Superior temporal gyrus (tissue), 1 donor: ENCODE results near the gene STK39.

Source experiments
- DNase-seq: peaks from one replicate; pipeline ENCODE4 v3.0.0-alpha.2; 2016; ENCODE audit errors: extremely low spot score

Gene STK39

DNA sequence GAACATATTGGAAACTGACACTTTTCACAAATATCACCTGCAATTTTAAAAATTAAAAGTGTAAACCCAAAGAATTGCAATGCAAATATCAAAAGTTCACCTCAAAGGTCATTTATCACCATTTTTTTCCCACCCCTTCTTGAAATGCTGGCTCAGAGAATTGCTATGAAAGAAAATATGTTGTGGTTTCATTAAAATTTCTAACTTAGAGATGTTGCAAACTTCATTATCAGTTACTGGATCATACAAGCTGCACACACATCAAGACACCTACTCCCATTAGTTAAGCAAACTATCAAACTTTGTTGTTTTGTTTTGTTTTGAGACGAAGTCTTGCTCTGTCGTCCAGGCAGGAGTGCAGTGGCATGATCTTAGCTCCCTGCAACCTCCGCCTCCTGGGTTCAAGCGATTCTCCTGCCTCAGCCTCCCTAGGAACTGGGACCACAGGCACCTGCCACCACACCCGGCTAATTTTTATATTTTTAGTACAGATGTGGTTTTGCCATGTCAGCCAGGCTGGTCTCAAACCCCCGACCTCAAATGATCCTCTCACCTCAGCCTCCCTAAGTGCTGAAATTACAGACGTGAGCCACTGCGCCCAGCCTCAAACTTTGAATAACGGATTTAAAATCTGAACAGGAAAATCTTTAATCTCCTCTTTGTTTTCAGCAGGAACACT is 37.0 kb downstream of the STK39 start:
- no peak for DNase-seq

DNA sequence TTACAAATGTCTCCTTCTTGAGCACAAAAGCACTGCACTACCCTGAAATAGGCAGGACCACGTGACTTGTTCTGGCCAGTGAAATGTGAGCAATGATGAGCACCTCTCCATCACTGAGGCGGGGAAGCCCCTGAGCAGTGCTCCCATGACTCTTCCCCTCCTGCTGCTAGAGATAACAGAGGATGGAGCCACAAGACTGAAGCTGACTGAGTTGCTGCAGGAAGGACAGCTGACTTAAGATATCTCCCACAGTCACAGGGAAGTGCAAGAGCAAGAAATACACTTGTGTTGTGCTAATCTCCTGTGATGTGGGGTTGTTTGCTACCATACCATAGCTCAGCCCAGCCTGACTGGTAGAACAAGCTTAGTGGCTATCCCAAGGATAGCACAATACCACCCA is 38.7 kb downstream of the STK39 start:
- DNase-seq: no peak

DNA sequence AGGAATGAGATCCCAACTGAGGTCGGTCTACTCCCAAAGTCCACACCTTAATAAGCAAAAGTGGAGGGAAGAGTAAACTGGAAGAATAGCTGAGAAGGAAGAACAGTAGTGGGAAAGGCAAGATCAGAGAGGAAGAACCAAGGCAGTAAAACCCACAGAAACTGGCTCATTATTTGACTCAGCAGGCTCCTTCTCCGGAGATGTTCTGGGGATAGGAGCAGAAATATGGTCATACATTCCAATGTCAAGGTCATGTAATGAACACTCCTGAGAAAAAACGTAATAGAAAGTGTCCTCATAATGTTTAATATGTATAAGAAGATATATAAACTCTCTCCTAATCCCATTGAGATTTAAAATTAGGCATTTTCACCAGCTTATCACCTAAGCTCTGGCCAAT is 39.5 kb downstream of the STK39 start:
- no peak for DNase-seq

DNA sequence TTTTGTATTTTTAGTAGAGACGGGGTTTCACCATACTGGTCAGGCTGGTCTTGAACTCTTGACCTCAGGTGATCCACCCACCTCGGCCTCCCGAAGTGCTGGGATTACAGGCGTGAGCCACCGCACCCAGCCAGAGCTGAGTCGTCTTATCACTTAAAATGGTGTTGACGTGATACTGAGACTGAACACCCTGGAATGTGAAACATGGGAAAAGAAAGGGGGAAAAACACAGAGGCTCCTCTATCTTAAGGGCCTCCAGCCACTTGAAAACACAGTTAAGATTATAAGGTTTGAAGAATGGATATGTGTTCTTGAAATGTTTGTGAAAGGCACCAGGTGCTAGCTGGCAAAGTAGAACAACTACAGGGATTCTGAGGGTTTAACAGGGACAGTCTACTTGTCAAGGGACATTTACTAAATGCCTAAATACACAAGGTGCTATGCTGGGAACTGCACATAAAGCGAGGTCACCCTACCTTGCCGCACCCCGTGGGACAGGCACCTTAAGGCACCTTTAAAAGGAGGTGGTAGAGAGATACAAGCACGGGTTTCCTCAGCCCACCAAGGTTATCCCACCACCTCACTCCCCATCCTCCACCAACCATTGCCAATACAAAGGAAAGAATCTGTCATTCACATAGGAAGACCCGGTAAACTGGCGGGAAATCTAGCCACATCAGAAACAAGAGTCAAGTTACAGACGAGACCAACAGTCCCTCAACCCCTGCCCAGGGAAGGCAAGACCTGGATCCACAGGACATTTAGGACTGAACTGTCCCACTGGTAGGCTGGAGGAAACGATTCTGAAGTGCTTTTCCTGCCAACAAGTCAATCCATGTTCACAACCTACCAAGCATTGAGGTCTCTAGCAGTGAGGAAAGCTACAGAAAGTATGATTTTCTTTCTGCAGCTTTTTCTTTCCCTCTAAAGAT is 43.4 kb downstream of the STK39 start:
- no peak for DNase-seq

DNA sequence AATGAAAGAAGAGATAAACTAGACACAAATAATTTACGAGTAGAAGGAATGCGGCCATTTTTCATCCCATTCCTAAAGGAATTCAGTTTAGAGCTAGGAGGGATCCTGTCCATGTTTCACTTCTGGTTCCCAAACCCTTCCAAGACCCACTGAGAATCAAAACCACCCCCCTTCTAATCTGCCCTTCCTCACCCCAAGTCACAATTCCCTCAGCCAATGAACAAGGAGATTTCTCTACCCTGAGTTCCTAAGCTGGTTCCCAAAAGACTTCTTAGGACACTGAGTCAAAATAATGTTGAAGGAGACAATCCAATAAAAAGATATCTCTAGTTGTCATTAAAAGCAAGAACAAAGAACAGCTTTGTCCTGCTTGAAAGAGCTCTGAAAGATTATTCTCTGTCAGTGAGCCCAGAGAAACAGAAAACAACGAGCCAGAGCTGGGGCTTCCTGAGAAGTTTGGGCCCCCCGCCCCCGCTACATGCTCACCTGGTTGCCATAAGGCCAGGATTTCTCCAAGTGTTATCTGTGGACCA is 45.7 kb downstream of the STK39 start:
- DNase-seq: no peak

DNA sequence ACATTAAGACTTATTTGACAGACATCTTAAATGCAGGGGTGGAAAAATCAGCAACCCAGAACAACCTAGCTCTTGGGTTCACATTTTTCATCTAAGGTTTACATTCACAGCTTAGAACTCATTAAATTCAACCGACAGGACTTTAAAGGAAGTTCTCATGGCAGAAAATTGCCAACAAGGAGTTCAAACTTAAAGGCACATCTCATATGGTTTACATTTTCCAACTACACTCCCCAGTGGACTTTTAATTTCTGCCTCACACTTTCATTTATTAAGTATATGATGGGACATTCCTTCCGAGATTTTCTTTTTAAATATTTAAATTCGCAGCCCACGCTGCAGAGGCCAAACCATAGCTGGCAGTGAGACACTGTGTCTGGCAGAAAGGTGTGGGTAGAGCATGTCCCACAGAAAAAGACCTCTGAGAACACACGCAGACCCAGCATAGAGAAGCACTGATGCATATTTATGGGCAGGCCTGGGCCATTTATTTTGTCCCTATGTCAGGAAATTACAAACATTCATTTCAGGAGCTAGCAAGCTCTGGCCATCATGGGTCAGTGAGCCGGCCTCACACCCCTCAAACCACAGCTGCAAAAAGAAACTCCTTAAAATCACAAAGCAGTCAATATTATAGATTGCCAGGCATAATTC is 46.3 kb downstream of the STK39 start:
- DNase-seq: no peak

DNA sequence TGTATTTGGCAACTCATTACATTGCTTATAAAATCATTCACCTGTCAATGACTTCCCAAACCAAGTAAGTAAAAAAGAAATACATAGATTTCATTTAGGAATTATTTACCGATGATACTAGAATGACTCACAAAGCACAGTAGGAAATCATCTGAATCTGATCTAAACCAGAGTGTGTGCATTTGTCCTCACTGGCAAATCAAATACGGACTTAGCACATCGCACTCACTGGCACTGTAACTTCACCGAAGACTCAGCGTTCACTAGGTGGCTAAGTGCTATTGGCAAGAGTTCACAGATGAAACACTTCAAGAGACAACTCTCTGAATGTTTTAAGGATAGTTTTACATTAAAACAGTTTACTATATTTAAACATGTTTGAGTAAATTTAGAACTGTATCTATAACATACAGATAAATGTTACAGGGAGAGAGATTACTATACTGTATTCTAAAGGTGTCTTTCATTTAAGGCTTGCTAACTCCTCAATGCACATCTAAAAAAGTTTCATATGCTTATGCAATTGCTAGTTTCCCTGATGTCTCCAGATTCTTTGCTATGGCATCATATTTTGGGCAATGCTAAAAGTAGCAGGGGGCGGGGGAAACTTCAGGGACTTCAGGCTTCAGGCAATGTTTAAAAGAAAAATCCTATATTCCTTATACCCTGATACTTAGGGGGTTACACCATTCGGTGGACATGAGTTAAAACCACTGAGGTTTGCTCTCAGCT is 48.8 kb downstream of the STK39 start:
- no peak for DNase-seq

DNA sequence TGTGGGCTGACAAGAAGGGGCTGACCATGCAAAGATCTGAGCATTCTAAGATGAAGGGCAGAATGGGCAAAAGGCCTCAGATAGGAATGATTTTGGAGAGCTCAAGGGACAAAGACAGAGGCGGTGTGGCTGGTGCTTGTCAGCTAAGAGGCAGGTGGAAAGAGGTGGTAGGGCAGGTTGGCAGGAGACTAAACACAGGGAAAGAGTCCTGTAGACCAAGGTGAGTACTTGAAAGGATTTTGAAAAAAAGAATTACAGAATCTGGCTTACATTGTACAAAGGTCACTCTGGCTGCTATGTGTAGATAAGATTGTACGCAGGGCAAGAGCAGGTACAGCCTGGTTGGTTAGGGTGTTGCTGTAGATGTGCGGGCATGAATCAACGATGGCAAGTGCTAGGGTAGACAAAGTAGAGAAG is 50.6 kb downstream of the STK39 start:
- no peak for DNase-seq

DNA sequence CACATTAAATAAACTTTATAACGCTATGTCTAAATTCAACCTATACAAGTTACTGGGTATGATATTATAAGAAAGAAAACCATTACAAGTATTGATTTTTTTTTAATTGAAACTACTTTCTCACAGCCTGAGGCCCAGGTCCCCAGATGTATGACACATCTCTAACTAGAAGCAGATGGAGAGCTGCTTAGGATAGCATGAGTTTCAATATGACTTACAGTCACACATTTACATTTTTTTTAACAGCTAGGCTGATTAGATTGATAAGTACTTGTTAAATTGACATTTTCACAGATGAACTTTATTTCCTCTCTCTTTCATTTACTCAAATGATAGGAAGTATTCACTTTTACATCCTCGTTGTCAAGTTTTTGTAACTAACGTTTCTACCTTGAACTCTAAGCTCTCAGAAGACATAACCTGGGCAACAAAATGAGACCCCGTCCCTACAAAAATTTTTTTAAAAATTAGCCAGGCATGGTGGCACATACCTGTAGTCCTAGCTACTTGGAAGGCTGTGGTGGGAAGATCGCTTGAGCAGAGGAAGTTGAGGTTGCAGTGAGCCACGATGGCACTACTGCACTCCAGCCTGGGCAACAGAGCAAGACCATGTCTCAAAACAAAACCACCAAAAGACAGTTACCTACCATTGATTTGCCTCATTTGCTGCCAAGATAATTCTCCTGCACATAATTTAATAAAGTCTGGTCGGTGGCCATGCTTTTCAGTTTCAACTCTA is 52.4 kb downstream of the STK39 start:
- no peak for DNase-seq

DNA sequence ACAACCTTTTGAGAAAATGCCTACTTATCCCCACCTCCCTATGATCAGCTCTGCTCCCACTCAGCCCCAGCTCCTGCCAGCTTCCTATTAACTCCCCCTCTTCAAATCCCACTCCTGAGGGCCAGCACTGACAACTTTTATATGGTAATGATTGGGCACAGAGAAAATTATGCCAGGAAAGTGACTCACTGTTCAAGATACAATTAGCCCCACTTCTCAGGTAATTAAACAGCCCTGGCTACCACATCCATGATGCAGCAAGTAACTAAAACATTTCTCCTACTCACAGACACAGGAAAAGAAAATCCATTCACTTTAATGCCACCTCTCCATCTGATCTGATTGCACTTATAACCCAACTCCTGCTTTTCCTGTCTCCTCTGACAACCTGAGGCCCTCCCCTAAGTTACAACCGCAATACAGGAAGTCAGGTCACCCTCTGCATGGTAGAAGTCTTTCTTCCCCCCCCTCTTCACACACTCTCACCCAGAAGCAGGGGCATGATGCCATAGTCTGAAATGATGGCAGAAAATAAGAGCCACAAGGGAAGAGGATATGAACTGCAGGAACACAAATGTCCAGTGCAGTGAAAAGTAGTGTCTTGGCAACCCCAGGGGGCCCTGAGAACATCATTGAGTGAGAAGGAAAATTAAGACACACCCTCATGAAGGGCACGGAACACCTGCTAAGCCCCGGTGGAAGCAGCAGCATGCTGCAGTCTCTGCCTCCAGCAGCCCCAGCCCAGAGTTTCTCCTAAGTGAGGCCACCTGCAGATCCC is 54.4 kb downstream of the STK39 start:
- DNase-seq: no peak

DNA sequence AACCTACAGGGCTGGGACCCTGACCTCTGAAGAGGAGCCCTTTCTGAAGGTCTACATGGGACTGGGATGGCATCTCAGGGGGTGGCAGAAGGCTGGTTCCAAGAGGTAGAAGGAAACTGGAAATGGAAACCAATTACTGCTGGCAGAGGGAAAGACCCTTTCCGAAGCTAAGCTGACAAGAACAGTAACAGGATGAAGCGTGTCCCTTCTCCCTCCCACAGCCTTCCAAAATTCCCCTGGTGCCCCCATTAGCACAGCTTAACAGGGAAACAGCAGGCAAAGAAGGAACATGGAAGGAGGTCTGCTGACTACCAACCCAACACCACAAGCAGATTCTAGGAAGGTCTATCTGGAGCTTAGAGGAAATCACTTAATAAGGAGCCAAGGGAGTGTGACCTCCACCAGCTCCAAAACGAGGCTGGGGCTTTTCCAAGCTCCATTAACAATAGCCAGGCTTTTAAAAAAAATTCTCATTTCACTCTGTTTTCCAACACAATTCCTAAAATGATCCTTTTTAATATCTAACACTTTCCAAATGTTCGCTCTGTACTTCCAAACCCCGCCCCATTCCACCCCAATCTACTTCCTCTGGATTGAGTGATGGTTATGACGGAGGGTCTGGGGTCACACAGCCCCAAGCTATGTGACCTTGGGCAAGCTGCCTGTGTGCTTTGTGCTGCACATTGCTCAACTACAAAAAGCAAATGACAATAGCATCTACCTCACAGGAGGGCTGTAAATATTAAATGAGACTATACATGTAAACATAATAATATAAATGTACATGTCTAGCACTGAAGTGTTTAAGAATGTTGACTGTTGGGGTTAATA is 55.2 kb downstream of the STK39 start:
- DNase-seq: no peak

DNA sequence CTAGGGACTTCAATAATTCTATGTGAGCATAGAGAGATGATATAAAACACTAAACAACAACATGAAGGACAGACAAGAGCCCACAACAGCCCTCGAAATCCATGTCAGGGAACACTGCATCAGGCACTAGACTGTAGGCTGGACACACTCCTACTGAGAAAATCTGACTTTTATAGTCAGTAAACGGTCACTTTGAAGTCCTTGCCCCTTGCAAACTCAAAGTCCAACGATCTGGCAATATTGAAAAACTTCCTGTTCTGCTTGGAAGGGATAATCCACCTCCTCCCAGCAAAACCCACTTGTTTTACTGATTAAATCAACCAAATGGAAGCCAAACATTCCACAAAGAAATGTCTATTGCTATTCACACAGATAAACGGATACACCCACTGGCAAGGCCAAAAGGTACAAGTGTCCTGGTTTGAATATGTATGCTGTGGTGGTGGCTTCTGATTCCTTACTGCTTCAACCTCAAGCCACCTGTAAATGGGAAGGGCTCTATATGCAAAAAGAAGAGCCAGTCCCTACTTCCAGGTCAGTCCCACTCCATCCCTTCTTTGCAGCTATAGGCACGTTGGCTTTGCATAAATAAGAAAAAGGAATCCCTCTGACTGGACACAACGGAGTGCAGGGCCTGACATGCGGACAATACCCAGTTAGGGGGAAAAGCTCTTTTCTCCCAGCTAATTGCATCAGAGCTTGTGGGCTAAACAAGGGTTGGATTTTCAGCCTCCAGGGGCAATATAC is 56.6 kb downstream of the STK39 start:
- DNase-seq: no peak

DNA sequence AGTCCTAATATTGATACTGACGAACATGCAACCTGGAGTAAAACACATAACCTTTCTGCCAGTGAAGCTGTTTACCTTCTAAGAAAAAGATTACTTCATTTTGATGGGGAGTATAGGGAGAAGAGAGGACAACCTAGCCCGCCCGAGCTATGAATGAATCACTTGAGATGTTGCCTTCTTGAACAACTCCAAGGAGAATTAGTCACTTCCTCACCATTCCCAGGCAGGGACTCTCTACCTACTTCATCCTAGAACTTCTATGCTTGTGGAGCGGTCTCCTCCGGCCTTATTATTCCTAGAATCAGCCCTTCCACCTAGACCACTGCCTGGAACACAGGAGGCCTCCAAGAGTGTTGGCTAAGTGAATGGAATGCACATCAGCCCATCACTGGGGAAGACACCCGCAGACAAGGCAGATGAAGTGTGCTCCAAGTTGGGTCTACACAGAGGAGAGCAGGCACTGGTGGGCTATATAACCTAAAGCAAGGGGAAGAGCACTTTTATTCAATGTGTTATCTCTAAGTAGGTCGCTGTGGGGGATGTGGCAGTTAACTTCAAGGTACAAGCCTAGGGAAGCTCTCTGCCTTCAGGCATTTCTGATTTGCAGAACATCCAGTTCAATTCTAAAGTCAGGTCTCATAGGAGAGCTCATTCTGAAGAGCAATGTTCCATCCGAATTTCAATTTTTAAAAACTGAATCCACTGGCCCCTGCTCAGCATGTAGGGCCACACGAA is 57.4 kb downstream of the STK39 start:
- no peak for DNase-seq

DNA sequence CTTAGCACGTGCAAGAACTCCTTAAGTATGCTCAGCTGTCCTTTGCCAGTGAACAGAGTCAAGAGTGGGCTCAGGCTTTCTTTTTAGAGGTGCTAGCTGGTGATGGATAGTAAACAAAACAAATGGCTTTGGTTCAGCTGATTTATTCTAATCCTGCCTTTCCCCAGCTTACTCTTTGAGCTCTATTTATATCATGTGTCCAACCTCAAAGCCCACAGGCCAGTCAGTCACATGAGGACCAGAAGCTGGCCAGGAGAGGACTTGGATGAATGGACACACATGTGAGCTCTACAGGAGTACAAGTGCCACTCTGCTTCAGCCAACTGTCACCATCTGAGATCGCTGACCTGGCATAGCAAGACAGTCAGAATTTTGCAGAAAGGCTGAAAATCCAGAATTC is 59.4 kb downstream of the STK39 start:
- DNase-seq: no peak

DNA sequence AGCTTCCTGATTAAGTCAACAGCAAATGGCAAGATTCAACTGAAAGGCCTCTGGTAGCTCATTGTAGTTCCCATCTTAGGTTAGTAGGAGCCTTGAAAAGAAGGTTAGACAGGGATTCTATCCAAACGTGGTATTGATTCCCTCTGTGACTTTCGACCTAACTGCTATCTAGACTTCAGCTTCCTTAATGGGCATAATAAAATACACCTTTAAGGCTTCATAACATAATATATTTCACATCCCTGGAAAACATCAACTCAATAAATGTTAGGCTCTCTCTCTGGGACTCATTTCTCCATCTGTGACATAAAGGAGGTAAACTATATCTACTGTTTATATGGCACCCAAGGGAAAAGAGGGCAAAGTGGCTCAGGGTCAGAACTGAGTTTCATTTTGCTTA is 60.9 kb downstream of the STK39 start:
- no peak for DNase-seq

DNA sequence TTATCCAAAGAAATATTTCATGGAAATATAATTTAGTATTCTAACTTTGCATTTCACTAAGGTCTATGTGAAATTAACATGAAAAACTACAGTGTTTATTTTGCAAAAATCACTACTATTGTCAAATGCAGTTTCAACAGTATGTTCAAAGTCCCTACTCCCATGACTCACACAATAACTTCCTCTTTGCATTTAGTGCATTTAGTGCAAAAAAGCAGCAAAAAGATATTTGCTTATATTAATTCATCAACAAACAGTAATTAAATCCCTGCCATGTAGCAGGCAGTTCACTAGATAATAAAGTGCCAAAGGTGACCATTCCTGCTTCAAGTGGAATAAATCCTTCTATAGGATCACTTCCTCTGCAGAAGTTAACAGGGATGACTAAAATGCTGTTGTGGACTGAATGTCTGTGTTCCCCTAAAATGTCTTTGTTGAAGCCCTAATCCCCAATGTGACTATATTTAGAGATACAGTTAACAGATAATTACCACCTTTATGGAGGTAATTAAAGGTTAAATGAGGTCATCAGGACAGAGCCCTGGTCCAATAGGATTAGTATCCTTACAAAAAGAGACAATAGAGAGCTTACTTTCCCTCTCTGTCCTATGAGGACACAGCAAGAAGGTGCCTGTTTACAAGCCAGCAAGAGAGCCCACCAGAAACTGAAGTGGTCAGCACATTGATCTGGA is 61.7 kb downstream of the STK39 start:
- no peak for DNase-seq
